ENCODE data around the gene TYSND1. TPM values are rescaled to one million over a fixed set of nuclear protein-coding genes. Genes with fewer than 3 reads are reported as not detected.

TYSND1 gene
- total and polyA plus RNA-seq, 2 of the 13 experiments (the other 11 are each of a cell fraction or from before 2014, with no cell fraction given), result 3.3 to 8.9 TPM

GRCh38 chr10:70142555-70142954 lies 3.9 kb downstream of the TYSND1 start (continued):
- TF ChIP-seq ZNF512 (CRISPR knock-in tag; IDR thresholded peaks at IDR 0.05) (no peak), TRIM24 (CRISPR knock-in tag; IDR thresholded peaks at IDR 0.05) (no peak), ARHGAP35 (CRISPR knock-in tag; IDR thresholded peaks at IDR 0.05; ENCODE audit: borderline replicate concordance) (no peak), U2AF1 (optimal IDR thresholded peaks at IDR 0.05; ENCODE audit: low read depth, low read length) (no peak), HNF1B (CRISPR knock-in tag; IDR thresholded peaks at IDR 0.05) (no peak), HMGXB4 (CRISPR knock-in tag; IDR thresholded peaks at IDR 0.05; ENCODE audit: borderline replicate concordance in 1 of 2, low read depth in 1 of 2) (no peak), PCBP2 (optimal IDR thresholded peaks at IDR 0.05; ENCODE audit: low read depth, low read length, poor library complexity, severe bottlenecking) (no peak), NFRKB (IDR thresholded peaks at IDR 0.05) (no peak), ZNF276 (CRISPR knock-in tag; IDR thresholded peaks at IDR 0.05; ENCODE audit: low read depth) (no peak)

Data from HepG2 (cell line).